PC-9 (cell line): Measurements from ENCODE around the gene CDKN2D.

Experiments
- EZH2 ChIP-seq: fragments of 200-600 bp; sonication (generic); IDR thresholded peaks from 2 replicates; pipeline ENCODE4 v1.8.0; 2017; ENCODE audit warnings: antibody characterized with exemption, low read depth
- TF ChIP-seq, protein P1 (sequence below): fragments of 200-600 bp; sonication (generic); conservative IDR thresholded peaks from 2 replicates; pipeline ENCODE4 v1.6.1; 2017; ENCODE audit warnings: mixed run types, antibody characterized with exemption, mild to moderate bottlenecking, moderate library complexity

DNA sequence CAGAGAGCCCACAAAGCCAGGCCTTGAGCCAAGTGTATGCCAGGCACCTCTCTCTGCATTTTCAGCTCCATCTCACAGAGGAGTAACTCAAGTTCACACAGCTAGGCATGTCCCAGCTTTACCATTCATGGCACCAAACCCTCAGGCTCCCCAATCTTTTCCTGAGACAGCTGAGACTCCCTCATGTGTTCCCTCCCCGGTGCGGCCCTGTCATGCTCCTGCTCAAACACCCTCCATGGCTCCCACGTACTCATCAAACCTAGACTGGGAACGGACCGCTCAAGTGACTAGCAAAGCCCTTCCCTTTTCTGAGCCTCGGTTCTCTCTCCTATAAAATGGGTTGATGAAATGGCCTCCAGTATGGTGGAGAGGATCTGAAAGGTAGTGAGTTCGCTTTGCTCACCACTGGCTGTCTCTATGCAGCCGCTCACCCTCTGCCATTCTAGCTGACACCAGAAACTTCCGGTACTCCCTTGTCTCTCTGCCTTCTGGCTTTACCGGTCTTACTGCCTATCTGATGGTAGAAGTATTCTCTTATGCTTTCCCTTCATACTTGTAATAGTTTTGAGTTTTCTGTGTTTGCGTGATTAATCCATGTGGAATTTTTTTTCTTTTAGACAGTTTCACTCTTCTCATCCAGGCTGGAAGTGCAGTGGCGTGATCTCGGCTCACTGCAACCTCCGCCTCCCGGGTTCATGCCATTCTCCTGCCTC lies 48.8 kb upstream of the CDKN2D start:
- no peak for TF ChIP-seq EZH2
- TF ChIP-seq, protein P1, sequence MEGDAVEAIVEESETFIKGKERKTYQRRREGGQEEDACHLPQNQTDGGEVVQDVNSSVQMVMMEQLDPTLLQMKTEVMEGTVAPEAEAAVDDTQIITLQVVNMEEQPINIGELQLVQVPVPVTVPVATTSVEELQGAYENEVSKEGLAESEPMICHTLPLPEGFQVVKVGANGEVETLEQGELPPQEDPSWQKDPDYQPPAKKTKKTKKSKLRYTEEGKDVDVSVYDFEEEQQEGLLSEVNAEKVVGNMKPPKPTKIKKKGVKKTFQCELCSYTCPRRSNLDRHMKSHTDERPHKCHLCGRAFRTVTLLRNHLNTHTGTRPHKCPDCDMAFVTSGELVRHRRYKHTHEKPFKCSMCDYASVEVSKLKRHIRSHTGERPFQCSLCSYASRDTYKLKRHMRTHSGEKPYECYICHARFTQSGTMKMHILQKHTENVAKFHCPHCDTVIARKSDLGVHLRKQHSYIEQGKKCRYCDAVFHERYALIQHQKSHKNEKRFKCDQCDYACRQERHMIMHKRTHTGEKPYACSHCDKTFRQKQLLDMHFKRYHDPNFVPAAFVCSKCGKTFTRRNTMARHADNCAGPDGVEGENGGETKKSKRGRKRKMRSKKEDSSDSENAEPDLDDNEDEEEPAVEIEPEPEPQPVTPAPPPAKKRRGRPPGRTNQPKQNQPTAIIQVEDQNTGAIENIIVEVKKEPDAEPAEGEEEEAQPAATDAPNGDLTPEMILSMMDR, result no peak
